Breast epithelium (tissue), 3 donors: ENCODE results near the gene PKDREJ.

Experiments used
- POLR2AphosphoS5 ChIP-seq, 3 donors: sonication (generic); formaldehyde crosslinking; IDR thresholded peaks; one replicate each; pipeline ENCODE4 v1.6.1; 2017; ENCODE audit warnings: antibody characterized with exemption in 3 of 3
- TF ChIP-seq, protein P1 (sequence below), 3 donors: fragments of 450-650 bp; IDR thresholded peaks; one replicate each; pipeline ENCODE4 v1.5.1; 2016 to 2017; ENCODE audit warnings: antibody characterized with exemption in 3 of 3, mild to moderate bottlenecking in 3 of 3, moderate library complexity in 3 of 3

DNA sequence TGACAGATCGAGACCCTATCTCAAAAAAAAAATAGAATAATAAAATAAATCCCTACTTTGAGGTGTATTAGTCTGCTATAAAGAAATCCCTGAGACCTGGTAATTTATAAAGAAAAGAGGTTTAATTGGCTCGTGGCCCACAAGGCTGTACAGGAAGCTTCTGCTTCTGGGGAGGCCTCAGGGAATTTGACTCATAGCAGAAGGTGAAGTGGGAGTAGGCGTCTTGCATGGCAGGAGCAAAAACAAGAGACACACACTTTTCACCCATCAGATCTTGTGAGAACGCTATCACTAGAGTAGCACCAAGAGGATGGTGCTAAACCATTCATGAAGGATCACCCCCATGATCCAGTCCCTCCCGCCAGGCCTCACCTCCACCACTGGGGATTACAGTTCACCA, 42.2 kb downstream of the PKDREJ start:
- TF ChIP-seq, protein P1, sequence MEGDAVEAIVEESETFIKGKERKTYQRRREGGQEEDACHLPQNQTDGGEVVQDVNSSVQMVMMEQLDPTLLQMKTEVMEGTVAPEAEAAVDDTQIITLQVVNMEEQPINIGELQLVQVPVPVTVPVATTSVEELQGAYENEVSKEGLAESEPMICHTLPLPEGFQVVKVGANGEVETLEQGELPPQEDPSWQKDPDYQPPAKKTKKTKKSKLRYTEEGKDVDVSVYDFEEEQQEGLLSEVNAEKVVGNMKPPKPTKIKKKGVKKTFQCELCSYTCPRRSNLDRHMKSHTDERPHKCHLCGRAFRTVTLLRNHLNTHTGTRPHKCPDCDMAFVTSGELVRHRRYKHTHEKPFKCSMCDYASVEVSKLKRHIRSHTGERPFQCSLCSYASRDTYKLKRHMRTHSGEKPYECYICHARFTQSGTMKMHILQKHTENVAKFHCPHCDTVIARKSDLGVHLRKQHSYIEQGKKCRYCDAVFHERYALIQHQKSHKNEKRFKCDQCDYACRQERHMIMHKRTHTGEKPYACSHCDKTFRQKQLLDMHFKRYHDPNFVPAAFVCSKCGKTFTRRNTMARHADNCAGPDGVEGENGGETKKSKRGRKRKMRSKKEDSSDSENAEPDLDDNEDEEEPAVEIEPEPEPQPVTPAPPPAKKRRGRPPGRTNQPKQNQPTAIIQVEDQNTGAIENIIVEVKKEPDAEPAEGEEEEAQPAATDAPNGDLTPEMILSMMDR (IDR thresholded peaks at IDR 0.05), result no peak
- TF ChIP-seq POLR2AphosphoS5 (IDR thresholded peaks at IDR 0.05), result no peak
